Thyroid gland (tissue), 4 donors: Measurements from ENCODE around the gene POLR1C. TPM values are rescaled to one million over a fixed set of nuclear protein-coding genes. Genes with fewer than 3 reads are reported as not detected.
A peak's percentile ranks its signal among the peaks of the same experiment; 100 is the strongest.

Experiments
- DNase-seq, 2 donors: peaks; one replicate each; pipeline ENCODE4 v3.0.0-alpha.2; 2019
- H3K27ac ChIP-seq, 3 donors: fragments of 200-600 bp; sonication (generic); 1 replicate in 2 of 3; 2 replicates in 1 of 3; pipeline ENCODE4 v1.5.1; 2016 to 2019; ENCODE audit warnings: mild to moderate bottlenecking in 1 of 3, moderate library complexity in 1 of 3
- H3K27me3 ChIP-seq: fragments of 200-600 bp; sonication (generic); one replicate; pipeline ENCODE4 v1.5.1; 2019
- H3K36me3 ChIP-seq, 2 donors: fragments of 200-600 bp; sonication (generic); one replicate each; pipeline ENCODE4 v1.5.1; 2016 to 2019
- H3K4me1 ChIP-seq, 2 donors: fragments of 200-600 bp; sonication (generic); one replicate each; pipeline ENCODE4 v1.5.1; 2017 to 2019
- H3K4me3 ChIP-seq, 3 donors: fragments of 200-600 bp; sonication (generic); replicated peaks in 1 of 3; 1 replicate in 2 of 3; 2 replicates in 1 of 3; pipeline ENCODE4 v1.5.1; 2016; ENCODE audit warnings: mild to moderate bottlenecking in 1 of 3
- H3K9me3 ChIP-seq: fragments of 200-600 bp; sonication (generic); one replicate; pipeline ENCODE4 v1.5.1; 2017
- POLR2A ChIP-seq, 2 donors: fragments of 450-650 bp; IDR thresholded peaks; one replicate each; pipeline ENCODE4 v1.6.1; 2017; ENCODE audit warnings: antibody characterized with exemption in 2 of 2, mild to moderate bottlenecking in 2 of 2, moderate library complexity in 1 of 2
- WGBS, 2 donors: methylation state at CpG; one replicate each; pipeline ENCODE4 v1.1.5; 2017; 5-methylcytosine and 5-hydroxymethylcytosine counted together
- intact Hi-C: fragments of 100-400 bp; cut with DNase I; formaldehyde crosslinking; loops from one replicate; pipeline ENCODE4 v1.15.1; 2023
- total RNA-seq, 4 donors: library from RNA; depleted of rRNA; stranded (reverse); fragments of >200 nt; gene quantifications; one replicate each; pipeline ENCODE4 v1.2.3, GENCODE V29; 2016
- TF ChIP-seq, protein P1 (sequence below), 6 experiments: fragments of 200-600 bp in 3 of 6; fragments of 450-650 bp in 3 of 6; sonication (generic) in 3 of 6; IDR thresholded peaks; one replicate each; pipeline ENCODE4 v1.5.1; 2016 to 2019; ENCODE audit warnings: antibody characterized with exemption in 6 of 6, mild to moderate bottlenecking in 2 of 6, inconsistent platforms in 1 of 6, moderate library complexity in 1 of 6

POLR1C gene
- total RNA-seq, 4 donors from 2014 or later, result 27.6 to 41.9 (median 38.2) TPM

DNA sequence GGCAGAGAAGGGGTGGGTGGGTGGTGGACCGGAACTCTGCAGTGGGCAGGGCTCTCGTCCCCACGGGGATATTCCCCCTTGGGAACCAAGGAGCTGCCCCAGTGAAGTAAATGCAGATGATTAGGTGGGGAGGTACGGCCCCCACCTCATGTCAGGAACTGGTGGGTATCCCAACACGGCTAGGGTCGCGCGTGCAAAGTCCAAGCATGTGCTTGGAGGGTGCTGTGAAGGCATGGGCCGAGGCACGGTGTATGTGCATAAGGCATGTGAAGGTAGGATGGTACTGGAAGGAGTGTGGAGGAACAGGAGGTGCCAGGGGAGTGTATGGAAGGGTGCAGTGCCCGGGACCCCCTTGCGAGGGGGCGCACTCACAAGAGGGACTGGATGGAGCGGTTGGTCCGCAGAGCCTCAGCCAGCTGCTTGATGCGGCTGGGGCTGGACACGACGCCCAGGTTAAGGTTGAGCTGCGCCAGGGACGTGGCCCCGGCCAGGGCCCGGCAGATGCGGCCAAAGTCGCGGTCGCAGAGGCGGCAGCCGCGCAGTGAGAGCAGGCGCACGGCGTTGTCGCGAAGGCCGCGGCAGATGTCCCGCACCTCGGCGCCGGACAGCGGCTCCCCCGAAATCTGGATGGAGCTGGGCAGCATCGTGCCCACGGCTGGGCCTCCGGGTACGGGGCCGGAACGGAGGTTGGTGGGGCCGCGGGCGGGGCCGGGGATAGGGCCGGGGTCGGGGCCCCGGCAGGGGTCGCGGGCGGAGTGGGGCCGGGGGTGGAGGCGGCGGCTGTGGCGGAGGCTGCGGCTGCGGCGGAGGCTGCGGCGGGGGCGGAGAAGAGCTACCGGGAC lies 7.5 kb upstream of the POLR1C start:
- no peaks in the 10 kb centered on the region for H3K9me3 ChIP-seq
- H3K27ac ChIP-seq, result no peak overlapping the region
- no peaks in the 10 kb centered on the region for H3K27me3 ChIP-seq
- intact Hi-C loops, result loop anchor here (5.0 to 10.0 kb wide), 2 partner anchors 145 to 247 kb away; partner anchors contain the start of gene ZNF318
- TF ChIP-seq, protein P1, sequence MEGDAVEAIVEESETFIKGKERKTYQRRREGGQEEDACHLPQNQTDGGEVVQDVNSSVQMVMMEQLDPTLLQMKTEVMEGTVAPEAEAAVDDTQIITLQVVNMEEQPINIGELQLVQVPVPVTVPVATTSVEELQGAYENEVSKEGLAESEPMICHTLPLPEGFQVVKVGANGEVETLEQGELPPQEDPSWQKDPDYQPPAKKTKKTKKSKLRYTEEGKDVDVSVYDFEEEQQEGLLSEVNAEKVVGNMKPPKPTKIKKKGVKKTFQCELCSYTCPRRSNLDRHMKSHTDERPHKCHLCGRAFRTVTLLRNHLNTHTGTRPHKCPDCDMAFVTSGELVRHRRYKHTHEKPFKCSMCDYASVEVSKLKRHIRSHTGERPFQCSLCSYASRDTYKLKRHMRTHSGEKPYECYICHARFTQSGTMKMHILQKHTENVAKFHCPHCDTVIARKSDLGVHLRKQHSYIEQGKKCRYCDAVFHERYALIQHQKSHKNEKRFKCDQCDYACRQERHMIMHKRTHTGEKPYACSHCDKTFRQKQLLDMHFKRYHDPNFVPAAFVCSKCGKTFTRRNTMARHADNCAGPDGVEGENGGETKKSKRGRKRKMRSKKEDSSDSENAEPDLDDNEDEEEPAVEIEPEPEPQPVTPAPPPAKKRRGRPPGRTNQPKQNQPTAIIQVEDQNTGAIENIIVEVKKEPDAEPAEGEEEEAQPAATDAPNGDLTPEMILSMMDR (IDR thresholded peaks at IDR 0.05), result no peak
- TF ChIP-seq POLR2A (IDR thresholded peaks at IDR 0.05), result no peak
- peak; percentile 25 to 30 for DNase-seq
- H3K36me3 ChIP-seq, result peaks cover 35 to 38% of the 10 kb centered on the region in 2 donors
- H3K4me3 ChIP-seq, result peak overlapping the region in 2 of 3 donors; percentile 10 to 68
- 15 to 33% methylated on average over 19 to 28 of the region's 69 CpGs for WGBS, 2 donors
- H3K4me1 ChIP-seq, result peaks cover 11 to 17% of the 10 kb centered on the region in 2 donors

DNA sequence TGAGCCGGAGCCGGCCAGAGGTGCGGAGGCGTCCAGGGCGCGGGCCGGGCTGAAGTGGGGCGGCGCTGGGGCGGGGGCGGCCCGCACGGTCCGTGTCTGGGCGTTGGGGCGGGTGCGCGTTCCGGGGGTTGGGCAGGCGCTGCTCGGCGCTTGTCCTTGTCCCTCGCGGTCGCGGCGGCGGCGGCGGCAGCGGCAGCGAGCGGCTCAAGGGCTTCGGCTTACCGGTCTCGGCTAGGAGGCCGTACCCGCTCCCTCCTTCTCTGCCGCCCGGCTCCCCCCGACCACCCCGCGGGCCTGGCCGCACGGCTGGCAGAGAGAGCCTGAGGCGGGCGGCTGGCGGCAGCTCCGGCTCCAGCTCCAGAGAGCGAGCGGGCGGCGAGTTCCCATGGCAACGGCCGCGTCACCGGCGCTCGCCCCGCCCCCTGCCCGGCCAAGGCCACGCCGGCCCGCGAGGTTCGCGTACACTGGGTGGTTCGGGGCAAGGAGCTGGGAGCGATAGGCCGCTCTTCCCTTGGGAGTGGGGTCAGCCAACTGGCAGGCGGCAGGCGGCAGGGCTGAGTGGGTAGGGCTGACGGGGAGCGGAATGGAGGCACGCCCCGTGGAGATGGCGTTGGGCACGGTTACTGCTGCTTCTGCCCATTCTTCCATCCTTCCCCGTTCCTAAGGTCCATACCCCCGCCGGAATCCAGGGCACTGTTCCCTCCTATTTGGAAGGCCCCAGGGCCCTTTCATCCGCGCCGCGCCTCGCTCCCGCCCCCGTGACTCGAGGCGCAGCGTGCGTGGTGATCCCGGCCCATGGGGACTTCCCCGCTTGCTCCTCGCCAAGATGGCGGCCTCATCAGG lies 6.7 kb upstream of the POLR1C start, which contains the start of gene LRRC73:
LRRC73 (minus strand) TSS at position 363 of the 843 bp plus-strand sequence. CDS start 561 bp downstream, outside the sequence.
- Histone ChIP-seq H3K9me3 (no peaks in the 10 kb centered on the region), H3K4me3 (peak within 1 kb of the TSS in 2 of 3 donors; percentile 10 to 68), H3K27me3 (no peaks in the 10 kb centered on the region), H3K27ac (peak within 1 kb of the TSS in 1 of 3 donors; percentile 38), H3K4me1 (peaks cover 13 to 25% of the 10 kb centered on the region in 2 donors), H3K36me3 (peaks cover 35 to 36% of the 10 kb centered on the region in 2 donors)
- intact Hi-C loops, result loop anchor here (5.0 to 10.0 kb wide), 2 partner anchors 145 to 248 kb away; partner anchors contain the start of gene ZNF318
- TF ChIP-seq, protein P1 (IDR thresholded peaks at IDR 0.05), result no peak
- peak in 1 of 2 donors; percentile 69 for TF ChIP-seq POLR2A (IDR thresholded peaks at IDR 0.05)
- peak; percentile 86 to 89 for DNase-seq
- 16% methylated on average over 51 of the region's 96 CpGs; no CpG with 5 or more reads in 1 of the 2 donors for WGBS, 2 donors

DNA sequence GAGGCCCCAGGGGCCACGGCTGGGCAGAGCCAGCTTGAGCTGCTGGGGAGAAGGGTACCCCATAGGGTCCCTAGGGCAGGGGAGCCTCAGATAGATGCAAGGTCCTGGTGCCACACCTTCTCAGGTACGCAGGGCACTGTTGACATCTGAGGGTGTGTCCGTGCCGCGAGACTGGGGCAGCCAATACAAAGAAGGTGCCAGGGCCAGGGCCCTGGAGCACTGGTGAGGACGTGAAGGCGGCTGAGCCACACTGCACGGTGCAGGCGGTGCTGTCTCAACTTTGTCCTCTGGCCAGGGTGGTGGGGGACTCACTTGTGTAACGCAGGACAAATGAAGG lies 6.1 kb upstream of the POLR1C start:
- Histone ChIP-seq H3K4me1 (peaks cover 19 to 31% of the 10 kb centered on the region in 2 donors), H3K9me3 (no peaks in the 10 kb centered on the region), H3K27me3 (no peaks in the 10 kb centered on the region), H3K27ac (no peak overlapping the region), H3K4me3 (no peak overlapping the region), H3K36me3 (peaks cover 36 to 39% of the 10 kb centered on the region in 2 donors)
- no peak for DNase-seq
- intact Hi-C loops, result no loop called here
- TF ChIP-seq, protein P1 (IDR thresholded peaks at IDR 0.05), result no peak
- no peak for TF ChIP-seq POLR2A (IDR thresholded peaks at IDR 0.05)
- 92 to 96% methylated on average over 5 to 9 of the region's 10 CpGs for WGBS, 2 donors

DNA sequence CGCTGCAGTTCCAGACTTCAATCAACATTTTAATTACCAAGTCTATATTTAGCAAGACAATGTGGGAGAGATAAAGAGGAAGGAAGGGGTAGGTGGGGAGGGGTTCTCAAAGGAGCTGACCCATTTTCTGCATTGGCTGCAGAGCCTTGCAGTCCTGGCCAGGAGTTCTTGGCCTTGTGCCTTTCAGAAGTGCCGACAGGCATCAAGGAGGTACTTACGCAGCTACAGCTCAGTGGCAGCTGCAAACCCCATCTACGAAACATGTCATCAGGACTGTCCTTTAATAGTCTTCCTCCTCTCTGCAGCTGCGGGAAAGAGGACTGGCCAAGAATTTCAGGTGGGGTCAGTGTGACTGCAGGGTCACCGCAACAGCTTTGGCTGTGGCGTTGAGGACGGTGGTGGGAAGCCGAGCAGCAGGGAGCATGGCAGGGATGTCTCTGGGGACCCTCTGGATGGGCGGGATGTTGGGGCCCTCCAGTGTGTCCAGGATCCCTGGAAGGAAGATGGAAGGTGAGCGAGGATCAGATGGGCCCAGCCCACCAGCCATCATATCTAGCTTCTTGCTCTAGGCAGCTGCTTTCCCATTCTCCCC lies 5.0 kb upstream of the POLR1C start:
- H3K27me3 ChIP-seq, result no peaks in the 10 kb centered on the region
- H3K4me3 ChIP-seq, result no peak overlapping the region
- WGBS, 2 donors, result 77 to 83% methylated on average over 11 of the region's 11 CpGs
- H3K36me3 ChIP-seq, result peaks cover 36 to 39% of the 10 kb centered on the region in 2 donors
- no peak overlapping the region for H3K27ac ChIP-seq
- H3K4me1 ChIP-seq, result peaks cover 25 to 34% of the 10 kb centered on the region in 2 donors
- intact Hi-C loops, result no loop called here
- DNase-seq, result no peak
- TF ChIP-seq, protein P1 (IDR thresholded peaks at IDR 0.05), result no peak
- TF ChIP-seq POLR2A (IDR thresholded peaks at IDR 0.05), result no peak
- H3K9me3 ChIP-seq, result no peaks in the 10 kb centered on the region
